ENCODE measurements around the gene SQSTM1.

DNA sequence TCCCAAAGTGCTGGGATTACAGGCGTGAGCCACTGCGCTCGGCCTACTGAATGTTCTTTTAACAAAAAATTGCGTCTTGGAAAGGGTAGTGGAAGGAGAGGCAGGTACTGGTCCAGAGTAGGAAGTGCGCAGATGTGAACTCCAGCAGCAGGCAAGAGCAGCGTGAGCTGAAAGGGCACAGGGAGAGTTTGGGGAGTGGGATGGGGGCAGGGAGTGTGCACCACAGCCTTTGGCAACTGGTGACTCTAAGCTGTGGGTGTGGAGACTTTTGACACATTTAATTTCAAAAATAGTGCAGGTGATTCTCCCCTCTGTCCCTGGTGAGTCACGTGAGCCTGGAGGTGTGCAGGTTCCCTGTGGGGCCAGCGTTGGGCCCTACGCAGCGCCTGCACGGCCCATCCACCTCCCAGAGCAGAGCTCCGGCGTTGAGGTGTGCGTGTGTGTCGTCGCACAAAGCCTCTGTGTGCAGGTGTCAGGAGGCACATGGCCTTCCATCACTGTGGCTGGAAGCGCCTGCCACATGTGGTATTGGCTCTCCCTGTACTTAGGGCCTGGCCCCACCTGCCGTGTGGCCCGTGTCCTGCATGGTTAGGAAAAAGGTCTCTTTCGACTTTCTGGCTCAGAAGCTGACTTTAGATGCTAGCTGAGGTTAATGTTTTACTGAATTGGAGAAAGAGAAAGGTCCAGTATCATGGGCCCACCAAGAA, 11.5 kb downstream of the SQSTM1 start:
- TF ChIP-seq, protein P1, sequence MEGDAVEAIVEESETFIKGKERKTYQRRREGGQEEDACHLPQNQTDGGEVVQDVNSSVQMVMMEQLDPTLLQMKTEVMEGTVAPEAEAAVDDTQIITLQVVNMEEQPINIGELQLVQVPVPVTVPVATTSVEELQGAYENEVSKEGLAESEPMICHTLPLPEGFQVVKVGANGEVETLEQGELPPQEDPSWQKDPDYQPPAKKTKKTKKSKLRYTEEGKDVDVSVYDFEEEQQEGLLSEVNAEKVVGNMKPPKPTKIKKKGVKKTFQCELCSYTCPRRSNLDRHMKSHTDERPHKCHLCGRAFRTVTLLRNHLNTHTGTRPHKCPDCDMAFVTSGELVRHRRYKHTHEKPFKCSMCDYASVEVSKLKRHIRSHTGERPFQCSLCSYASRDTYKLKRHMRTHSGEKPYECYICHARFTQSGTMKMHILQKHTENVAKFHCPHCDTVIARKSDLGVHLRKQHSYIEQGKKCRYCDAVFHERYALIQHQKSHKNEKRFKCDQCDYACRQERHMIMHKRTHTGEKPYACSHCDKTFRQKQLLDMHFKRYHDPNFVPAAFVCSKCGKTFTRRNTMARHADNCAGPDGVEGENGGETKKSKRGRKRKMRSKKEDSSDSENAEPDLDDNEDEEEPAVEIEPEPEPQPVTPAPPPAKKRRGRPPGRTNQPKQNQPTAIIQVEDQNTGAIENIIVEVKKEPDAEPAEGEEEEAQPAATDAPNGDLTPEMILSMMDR (IDR thresholded peaks at IDR 0.05), result no peak
- TF ChIP-seq EZH2 (IDR thresholded peaks at IDR 0.05; ENCODE audit: borderline replicate concordance, insufficient read depth, low read depth, low read length, poor library complexity, severe bottlenecking), result no peak

Measured in B cell (primary cell).